Measurements from ENCODE around the gene ZMYND19.
"Not testable (repeated sequence)": the region's sequence is repeated elsewhere in the genome, so short reads cannot be mapped to it uniquely, and the experiment has no call there.

The ZMYND19 gene

GRCh38 chr9:137569609-137570203 is 20.6 kb downstream of the ZMYND19 start:
- DNase-seq, result no peak

GRCh38 chr9:137568445-137568844 is 21.9 kb downstream of the ZMYND19 start:
- DNase-seq; intact Hi-C loops (cut with DNase I): not testable (repeated sequence)

More at GRCh38 chr9:137569609-137570203, 20.6 kb downstream of the ZMYND19 start:
- intact Hi-C loops (cut with DNase I), result no loop called here

GRCh38 chr9:137564817-137565411 is 25.4 kb downstream of the ZMYND19 start:
- intact Hi-C loops (cut with DNase I), result no loop called here

GRCh38 chr9:137564134-137564533 is 26.2 kb downstream of the ZMYND19 start:
- intact Hi-C loops (cut with DNase I), result no loop called here
- DNase-seq, result peak in 1 of 10 donors; percentile 57

More at GRCh38 chr9:137564817-137565411, 25.4 kb downstream of the ZMYND19 start:
- DNase-seq, result peak in 1 of 10 donors; percentile 83

- intact Hi-C loops (cut with DNase I), result no loop called here
These were observed 32.2 kb downstream of the ZMYND19 start for GRCh38 chr9:137558127-137558526.

GRCh38 chr9:137556069-137556838 is 34.1 kb downstream of the ZMYND19 start:
- DNase-seq, result peak in 1 of 10 donors; percentile 56
- intact Hi-C loops (cut with DNase I), result no loop called here

More at GRCh38 chr9:137558127-137558526, 32.2 kb downstream of the ZMYND19 start:
- peak in 2 of 10 donors; percentile 57 to 79 for DNase-seq

DNA sequence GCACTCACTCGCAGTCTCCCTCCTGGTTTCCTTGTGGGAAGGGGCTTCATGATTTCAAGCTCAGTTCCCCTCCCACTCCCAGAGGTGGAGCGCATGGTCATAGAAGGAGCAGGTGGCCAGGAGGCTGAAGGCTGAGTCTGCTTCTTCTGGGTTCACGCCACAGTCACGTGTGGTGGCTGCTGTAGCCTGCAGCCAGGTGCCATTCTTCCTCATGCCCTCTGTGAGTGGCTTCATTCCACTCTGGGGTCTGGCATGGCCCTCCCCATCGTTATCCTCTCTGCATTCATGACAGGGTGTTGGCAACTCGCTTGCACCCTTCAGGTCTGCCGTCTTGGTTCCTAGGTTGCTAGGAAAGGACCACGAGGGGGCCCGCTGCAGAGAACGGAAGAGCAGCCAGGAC is 35.1 kb downstream of the ZMYND19 start:
- intact Hi-C loops (cut with DNase I), result no loop called here
- DNase-seq, result peak in 1 of 10 donors; percentile 53

DNA sequence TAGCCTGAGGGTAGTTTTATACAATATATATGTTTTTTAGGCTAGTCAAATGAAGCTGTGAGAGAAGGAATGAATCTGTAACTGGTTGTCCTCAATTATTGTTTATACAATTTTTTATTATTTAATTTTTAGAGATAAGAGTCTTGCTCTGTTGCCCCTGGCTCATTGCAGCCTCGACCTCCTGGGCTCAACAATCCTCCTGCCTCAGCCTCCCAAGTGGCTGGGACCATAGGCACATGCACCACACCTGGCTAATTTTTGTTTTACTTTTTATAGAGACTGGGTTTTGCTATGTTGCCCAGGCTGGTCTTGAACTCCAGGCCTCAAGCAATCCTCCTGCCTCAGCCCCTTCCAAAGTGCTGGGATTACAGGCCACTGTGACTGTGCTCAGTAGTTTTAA is 36.0 kb downstream of the ZMYND19 start:
- intact Hi-C loops (cut with DNase I), result no loop called here
- peak in 2 of 10 donors; percentile 5 to 66 for DNase-seq

- intact Hi-C loops (cut with DNase I), result not testable (repeated sequence)
These were observed 36.7 kb downstream of the ZMYND19 start for GRCh38 chr9:137553654-137554053.

DNA sequence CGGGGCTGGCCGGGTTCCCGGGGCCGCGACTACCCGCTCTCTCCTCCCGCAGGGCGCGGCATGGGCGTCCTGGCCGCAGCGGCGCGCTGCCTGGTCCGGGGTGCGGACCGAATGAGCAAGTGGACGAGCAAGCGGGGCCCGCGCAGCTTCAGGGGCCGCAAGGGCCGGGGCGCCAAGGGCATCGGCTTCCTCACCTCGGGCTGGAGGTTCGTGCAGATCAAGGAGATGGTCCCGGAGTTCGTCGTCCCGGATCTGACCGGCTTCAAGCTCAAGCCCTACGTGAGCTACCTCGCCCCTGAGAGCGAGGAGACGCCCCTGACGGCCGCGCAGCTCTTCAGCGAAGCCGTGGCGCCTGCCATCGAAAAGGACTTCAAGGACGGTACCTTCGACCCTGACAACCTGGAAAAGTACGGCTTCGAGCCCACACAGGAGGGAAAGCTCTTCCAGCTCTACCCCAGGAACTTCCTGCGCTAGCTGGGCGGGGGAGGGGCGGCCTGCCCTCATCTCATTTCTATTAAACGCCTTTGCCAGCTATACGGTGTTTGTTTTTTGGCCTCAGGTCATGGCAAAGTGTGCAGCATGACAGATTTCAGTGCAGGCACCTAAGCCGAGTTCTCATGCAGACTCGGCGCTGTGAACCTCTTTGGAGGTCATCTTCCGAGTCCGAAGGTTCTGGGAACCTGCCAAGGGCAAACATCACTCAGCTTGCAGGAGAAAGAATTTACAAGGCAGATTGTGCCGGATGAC is 38.1 kb downstream of the ZMYND19 start:
- peak in 2 of 10 donors; percentile 39 to 88 for DNase-seq
- intact Hi-C loops (cut with DNase I), result no loop called here

More at GRCh38 chr9:137553654-137554053, 36.7 kb downstream of the ZMYND19 start:
- DNase-seq, result peak in 1 of 10 donors; percentile 53

DNA sequence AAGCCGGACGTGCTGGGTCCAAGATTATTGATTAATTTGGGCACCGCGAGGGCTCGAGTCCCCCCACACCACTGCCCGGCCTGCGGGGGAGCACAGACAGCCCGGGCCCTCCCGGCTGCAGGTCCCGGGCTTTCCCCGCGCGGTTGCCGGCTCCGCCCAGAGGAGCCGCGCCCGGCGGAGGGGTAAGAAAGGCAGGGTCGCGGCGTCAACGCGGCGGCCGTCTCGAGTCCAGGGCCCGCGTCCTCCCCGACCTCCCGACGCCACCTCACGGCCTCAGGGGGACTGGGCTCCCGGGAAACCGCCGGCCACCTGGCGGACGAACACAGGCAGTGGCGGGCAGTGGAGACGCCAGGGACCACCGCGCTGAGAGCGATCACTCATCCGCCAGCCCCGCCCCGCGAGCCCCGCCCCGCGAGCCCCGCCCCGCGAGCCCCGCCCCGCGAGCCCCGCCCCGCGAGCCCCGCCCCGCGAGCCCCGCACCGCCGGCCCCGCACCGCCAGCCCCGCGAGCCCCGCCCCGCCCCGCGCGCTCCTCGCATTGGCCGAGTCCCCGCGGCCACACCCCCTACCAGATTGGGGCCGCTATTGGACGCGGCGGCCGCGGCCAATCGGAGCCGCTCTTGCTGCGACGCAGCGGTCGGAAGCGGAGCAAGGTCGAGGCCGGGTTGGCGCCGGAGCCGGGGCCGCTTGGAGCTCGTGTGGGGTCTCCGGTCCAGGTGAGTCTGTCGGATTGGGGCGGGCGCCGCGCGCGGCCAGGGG is 38.9 kb downstream of the ZMYND19 start, which contains the start of gene MRPL41:
TSS of gene MRPL41 (plus strand) at position 616 of the 758 bp plus-strand sequence. CDS start 203 bp downstream, outside the sequence.
- DNase-seq, result peak; percentile 77 to 98 (median 87)
- intact Hi-C loops (cut with DNase I), result no loop called here

DNA sequence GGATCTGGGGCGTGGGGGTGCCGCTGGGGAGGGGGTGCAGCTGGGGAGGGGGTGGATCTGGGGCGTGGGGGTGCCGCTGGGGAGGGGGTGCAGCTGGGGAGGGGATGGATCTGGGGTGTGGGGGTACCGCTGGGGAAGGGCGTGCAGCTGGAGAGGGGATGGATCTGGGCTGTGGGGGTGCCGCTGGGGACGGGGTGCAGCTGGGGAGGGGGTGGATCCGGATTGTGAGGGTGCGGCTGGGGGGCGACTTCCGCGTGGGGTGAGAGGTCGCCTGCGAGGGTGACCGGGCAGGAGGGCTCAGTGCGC is 39.4 kb downstream of the ZMYND19 start:
- intact Hi-C loops (cut with DNase I); DNase-seq: not testable (repeated sequence)

DNA sequence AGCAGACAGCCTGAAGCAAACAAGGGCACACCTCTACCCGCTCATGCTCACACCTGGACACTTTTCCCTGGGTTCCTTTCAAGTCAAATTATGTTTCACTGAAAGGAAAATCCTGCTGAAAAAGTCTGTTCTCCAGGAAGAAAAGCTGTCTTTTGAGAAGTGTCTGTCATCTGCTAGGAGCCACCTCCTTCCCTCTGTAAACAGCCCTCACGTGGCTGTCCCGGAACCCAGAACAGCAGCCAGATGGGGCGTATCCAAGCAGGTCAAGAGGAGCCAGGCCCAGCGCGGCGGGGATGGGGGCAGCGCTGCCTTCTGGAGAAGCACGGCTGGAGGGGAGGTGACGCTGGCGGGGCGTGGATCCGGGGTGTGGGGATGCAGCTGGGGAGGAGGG is 40.1 kb downstream of the ZMYND19 start, which contains the start of gene PNPLA7:
TSS of gene PNPLA7 (minus strand) at position 172 of the 391 bp plus-strand sequence. CDS start 205 bp downstream, outside the sequence.
- DNase-seq, result peak; percentile 73 to 98 (median 86)
- intact Hi-C loops (cut with DNase I), result no loop called here

DNA sequence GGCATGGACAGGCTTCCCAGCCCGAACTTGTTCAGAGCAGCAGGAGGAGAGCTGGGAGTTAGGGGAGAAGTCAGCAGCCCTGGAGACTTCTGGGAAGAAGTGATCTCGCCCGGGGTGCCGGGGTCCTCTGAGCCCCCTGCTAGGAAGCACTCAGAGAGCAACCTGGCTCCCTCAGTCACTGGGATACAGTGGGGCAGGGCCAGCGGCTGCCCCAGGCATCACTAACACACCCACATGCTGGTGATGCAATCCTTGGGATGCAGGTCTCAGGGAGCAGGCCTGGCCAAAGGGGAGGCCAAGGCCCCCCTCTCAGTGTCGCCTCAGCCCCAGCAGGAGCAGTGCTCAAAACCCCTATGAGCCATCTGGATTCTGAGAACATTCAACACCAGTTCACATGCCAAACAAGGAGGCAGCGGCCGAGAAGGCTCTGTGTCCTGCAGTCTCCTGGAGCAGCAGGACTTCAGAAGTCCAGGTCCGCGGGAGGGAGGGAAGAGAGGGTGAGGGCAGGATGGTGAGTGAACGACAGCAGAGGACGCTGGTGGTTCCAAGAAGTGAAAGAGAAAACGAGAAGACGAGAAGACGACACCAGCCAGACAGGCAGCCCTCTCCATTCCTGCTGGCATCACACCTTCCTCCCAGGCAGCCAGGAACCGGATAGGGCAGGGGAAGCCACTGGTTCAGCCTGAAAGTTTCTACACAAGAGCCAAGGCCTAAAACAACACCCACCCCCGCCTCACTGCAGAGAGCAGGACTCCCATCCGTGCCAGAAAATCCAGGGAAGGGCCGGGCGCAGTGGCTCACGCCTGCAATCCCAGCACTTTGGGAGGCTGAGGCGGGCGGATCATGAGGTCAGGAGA is 42.4 kb downstream of the ZMYND19 start:
- intact Hi-C loops (cut with DNase I), result no loop called here
- DNase-seq, result peak in 3 of 10 donors; percentile 41 to 88 (median 76)

DNA sequence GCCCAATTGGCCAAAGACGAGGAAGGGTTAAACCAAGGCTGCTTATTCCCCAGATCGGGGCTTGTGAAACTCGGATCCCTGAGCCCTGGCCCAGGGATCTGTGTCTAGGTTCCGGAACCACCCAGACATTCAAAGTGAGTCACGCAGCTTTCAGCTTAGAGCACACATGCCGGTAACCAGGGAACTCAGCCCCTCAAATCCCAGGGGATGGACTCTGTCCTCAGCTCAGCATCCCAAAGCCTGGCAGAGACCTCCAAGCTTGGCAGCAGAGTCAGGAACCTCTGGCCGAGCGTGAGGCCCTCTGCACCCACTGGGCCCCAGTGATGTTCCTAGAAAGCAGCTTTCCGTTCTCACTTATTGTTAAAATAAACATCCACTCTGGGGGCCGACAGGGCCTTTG is 45.2 kb downstream of the ZMYND19 start:
- intact Hi-C loops (cut with DNase I), result no loop called here
- peak in 1 of 10 donors; percentile 37 for DNase-seq

GRCh38 chr9:137544176-137544760 is 46.0 kb downstream of the ZMYND19 start:
- intact Hi-C loops (cut with DNase I), result no loop called here

DNA sequence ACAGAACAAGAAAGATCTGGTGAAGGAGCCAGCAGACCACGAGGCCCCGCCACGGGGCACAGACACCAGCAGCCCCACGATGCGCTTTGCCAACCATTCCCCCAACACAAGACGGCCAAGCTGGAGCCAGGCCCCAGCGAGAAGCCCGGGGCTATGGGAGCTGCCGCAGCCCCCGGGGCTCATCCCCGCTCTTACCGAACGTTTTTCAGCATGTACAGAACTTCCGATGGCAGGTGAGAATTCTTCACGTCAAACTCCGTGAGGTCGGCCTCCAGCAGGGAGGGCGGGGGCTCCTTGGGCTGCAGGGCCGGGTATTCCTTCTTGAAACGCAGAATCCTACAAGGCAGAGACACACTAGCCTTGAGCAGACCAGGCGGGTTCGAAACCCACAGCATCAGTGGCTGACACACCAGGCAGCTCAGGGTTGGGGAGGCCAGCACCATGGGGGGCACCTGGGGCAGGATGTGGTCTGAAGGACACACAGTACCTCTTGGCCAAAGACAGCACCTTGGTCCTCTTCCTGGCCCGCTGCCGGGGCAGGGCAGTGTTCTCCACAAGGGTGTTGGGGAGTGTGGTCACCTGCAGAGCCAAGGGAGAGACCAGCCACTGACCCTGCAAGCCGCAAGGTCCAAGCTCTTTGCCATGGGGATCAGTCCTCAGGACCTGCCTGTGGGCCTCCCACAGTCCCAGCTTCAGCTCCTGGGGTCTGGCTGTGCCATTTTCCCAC is 46.9 kb downstream of the ZMYND19 start:
- DNase-seq, result peak in 2 of 10 donors; percentile 60 to 71
- intact Hi-C loops (cut with DNase I), result no loop called here

More at GRCh38 chr9:137544176-137544760, 46.0 kb downstream of the ZMYND19 start:
- peak in 1 of 10 donors; percentile 62 for DNase-seq
